Adipose tissue (tissue), 3 donors: Measurements from ENCODE around the gene CLEC12A. TPM values are rescaled to one million over a fixed set of nuclear protein-coding genes. Genes with fewer than 3 reads are reported as not detected.
"Not testable (repeated sequence)": the region's sequence is repeated elsewhere in the genome, so short reads cannot be mapped to it uniquely, and the experiment has no call there.

Source experiments
- H3K27ac ChIP-seq: one replicate; pipeline ENCODE4 v1.5.1; 2013; ENCODE audit warnings: low read depth, low read length
- WGBS, 3 donors: extraction: QIAGEN DNeasy Blood & Tissue Kit; methylation state at CpG; one replicate each; pipeline ENCODE4 v1.1.7; 2013; 5-methylcytosine and 5-hydroxymethylcytosine counted together
- polyA plus RNA-seq, 3 donors: library from polyadenylated mRNA; stranded (reverse); fragments of 200-250 nt; gene quantifications; one replicate each; pipeline ENCODE4 v1.2.3, GENCODE V29; 2013
- donor health status: healthy with polysubstance abuse.
- donor health status: Bipolar disorder and iron deficiency.
- donor health status: healthy.

The CLEC12A gene
- 1 to 10 TPM in 1 of 3 donors, under 1 TPM in 2; 0.34 to 6.6 (median 0.41) TPM for polyA plus RNA-seq

DNA sequence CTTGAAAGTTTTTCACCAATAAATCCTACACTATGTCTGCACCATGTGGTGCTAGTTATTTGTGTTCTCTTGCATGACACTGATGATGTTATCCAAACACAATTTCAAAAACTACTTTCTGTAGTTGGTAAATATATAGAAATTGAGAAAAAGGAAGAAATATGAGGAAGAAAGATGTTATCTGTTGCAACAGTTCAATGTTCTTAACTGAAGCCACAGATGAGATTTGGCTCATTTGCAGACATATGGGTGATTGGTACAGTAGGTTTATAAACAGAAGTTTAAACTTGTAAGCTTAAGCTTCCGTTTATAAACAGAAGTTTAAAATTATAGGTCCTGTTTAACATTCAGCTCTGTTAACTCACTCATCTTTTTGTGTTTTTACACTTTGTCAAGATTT lies at the start of gene CLEC12A:
Gene CLEC12A, plus strand, starts transcription at position 229 of the 400 bp plus-strand sequence. CDS start 188 bp downstream, outside the sequence.
- H3K27ac ChIP-seq, result no peak within 1 kb of the TSS
- 55 to 73% (median 69%) methylated on average over 1 of the region's 1 CpG for WGBS, 3 donors

DNA sequence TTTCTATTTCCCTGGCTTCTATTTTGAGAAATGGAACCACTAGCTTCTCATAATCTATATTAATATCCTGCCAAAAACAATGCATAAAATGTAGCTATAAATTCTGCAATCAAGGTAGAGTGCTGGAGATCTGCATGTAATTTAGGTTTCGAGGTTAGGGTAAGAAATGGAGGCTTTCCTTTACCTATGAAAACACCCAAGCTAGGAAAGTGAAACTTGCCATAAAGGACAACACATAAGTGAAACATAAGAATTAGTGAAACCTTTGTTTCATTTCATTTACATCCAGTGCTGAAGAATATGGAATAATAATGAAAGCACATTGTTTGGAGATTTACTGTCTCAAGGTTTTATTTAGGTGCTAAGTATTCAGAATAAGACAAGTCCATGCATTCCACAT lies 48.8 kb upstream of the CLEC12A start:
- H3K27ac ChIP-seq, result no peak overlapping the region
- WGBS, 3 donors, result 86 to 91% (median 90%) methylated on average over 1 of the region's 1 CpG

DNA sequence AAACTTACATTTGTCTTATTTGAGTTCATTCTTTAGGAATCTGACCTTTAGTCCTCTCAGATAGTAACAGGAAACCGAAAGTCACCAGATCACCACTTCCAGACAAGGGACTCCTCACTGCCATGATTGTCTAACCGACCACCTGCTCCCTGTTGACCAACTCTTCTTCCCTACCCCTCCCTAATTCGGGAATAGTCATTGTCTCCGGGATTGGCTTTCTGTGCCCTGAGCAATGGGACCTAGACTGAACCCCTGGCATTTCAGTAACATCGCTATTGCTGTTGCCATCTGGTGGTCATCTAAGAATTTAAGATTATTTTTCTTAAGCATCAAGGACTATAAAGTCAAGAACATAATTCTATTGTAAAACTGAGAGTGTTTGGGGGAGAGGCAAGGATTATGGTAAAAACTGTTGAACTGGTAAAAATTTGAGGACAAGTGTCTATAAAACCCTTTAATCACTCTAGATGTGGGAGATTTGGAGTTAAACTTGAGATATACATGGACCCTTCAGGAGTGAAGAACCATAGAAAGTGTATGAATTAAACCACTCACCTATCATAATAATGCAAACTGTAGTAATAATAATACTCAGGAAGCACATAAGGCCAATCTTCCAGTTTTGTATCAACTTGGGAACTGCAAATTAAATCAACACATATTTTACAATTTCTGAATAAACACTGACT lies 45.4 kb upstream of the CLEC12A start:
- WGBS, 3 donors, result 10 to 13% (median 12%) methylated on average over 5 of the region's 5 CpGs
- H3K27ac ChIP-seq, result no peak overlapping the region

DNA sequence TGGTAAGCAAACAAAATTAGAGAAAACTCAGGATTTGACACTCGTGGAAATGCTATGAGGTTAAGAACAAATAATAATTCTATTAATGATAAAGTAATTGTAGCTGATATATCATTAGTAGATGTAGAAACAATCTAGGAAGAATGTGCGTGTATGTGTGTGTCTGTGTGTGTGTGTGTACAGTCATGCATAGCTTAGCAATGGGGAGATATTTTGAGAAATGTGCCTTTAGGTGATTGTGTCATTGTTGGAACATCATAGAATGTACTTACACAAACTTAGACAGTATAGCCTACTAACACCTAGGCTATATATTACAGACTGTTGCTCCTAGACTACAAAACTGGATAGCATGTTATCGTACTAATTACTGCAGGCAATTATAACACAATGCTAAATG lies 44.3 kb upstream of the CLEC12A start:
- no peak overlapping the region for H3K27ac ChIP-seq
- 70 to 89% (median 88%) methylated on average over 3 of the region's 3 CpGs for WGBS, 3 donors

DNA sequence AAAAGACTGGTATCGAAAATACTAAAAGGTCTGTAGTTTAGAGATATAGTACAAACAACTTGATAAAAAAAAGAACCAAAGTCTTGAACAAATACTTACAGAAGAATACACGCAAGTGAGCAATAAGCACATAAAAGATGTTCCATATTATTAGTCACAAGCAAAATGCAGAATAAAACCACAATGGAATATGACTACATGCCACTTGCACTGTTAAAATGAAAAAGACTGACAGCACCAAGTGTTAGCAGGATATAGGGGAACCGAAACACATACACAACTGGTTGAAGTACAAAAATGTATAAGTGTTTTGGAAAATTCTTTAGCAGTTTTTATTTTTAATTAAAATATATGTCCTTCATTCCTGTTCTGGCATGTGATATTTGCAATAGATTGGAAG lies 42.6 kb upstream of the CLEC12A start:
- WGBS, 3 donors, result 88 to 91% (median 89%) methylated on average over 3 of the region's 3 CpGs
- no peak overlapping the region for H3K27ac ChIP-seq

DNA sequence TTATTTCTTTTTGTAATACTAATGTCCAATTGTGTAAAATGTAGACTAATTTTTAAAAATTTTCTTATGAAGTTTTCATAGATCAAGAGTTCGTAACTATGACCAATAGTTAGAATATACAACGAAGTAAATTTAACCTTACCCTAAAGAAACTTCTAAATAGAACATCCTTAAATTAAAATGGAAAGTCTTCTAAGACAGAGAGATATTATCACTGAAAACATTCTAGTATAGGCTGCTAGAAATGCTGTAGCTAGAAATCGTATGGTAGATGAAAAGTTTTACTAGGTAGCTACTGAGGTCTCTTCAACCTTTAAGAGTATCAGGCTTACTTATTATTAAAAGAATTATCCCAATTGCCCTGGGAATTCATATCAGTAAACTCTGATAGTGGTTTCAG lies 40.0 kb upstream of the CLEC12A start:
- WGBS, 3 donors, result 62 to 80% (median 68%) methylated on average over 3 of the region's 3 CpGs
- no peak overlapping the region for H3K27ac ChIP-seq

DNA sequence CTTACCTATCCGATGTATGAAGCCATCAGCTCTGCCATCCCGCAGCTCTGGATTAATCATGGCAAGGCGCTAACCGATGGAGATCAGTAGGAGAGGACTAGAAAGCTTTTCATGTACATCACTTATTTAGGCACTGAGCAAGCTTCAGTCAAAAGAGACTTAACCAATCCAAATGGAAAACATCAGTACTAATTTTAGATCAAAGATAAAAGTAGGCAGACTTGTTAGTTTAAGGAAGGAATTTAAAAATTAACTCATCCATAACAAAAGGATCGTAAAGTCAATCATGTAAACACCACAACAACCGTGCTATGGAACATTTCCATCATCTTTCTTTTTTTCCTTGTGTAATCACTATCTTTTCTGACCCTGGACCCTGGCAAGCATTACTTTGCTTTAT lies 38.9 kb upstream of the CLEC12A start, which contains the start of gene CLEC2A:
Gene CLEC2A, minus strand, starts transcription at position 101 of the 400 bp plus-strand sequence. Its CDS starts 41 bp downstream, at position 60.
- 83 to 94% (median 91%) methylated on average over 6 of the region's 6 CpGs for whole genome bisulfite sequencing, 3 donors

DNA sequence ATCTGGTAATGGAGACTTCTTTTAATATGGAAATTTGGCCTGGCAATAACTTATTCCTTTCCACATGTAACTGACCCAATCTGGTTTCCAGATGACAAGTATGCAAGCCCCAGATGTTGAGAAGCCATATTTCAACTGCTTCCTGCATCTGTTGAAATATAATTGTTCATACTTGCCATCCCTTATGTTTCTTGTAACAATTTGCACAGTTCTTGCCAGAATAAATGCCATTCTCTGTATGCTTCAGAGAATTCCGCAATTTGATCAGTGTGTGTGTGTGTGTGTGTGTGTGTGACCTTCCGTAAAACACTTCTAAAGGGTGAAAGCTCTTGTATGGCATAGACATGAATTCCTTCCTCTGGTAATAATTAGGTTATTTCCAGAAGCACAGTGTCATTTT lies 37.3 kb upstream of the CLEC12A start:
- WGBS, 3 donors, result 73 to 89% (median 79%) methylated on average over 2 of the region's 2 CpGs
- H3K27ac ChIP-seq, result no peak overlapping the region

More for the DNA sequence above, 38.9 kb upstream of the CLEC12A start, which contains the start of gene CLEC2A:
- H3K27ac ChIP-seq, result no peak within 1 kb of the TSS

DNA sequence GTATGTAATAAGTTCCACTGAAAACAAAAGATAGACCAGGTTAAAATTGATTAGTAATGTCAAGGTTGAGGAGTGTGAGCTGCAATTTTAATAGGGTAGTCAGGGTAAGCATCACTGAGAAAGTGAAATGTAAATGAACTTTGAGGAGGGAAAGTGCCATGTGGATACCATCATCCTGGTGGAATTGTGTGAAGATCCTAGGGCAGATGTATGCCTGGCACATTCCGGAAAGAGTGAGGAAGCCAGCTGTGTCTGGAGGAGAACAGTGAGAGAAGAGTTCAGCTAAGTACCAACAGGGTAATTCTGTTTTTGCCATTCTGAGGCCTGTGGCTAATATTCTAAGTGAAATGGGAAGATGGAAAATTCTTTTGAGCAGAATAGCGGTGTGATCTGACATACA lies 36.2 kb upstream of the CLEC12A start:
- no peak overlapping the region for H3K27ac ChIP-seq
- 92 to 94% (median 94%) methylated on average over 2 of the region's 2 CpGs for WGBS, 3 donors

DNA sequence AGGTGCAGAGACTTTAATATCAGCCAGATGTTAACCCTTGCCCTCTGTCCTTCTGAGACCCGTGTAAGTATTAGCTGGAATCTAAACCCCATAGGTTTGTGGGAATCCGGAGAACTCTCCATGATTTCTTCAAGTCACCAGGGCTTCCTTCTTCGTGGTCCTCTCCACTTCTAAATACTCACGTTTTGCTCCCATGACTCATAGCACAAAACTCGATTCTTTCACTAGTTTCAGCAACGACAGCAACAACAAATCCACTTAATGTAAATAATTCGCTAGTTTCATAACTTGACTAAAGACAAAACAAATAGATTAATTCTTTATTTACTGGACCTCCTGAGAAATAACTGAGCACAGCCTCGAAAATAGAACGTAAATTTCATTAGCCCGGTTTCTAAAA lies 34.6 kb upstream of the CLEC12A start:
- 71 to 79% (median 78%) methylated on average over 10 of the region's 10 CpGs for WGBS, 3 donors
- H3K27ac ChIP-seq, result no peak overlapping the region

DNA sequence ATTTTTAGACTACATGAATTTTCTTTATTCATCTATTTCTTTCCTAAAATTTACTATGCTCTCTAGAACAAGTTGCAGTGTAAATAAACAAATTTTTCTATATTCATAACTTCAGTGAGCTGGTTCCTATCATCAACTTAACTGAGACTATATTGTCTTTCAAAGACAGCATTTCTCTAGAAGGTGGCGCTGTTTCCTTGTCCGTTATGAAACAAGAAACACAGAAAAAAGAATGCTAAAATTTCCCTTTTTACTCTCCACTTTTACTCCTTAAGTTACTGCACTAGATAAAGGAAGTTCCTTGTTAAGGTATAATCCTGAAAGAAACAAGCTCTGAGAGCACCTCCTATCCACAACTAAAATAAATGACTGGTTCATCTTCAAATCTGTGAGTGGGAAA lies 30.8 kb upstream of the CLEC12A start:
- WGBS, 3 donors, result 18 to 38% (median 30%) methylated on average over 2 of the region's 2 CpGs
- H3K27ac ChIP-seq, result no peak overlapping the region

DNA sequence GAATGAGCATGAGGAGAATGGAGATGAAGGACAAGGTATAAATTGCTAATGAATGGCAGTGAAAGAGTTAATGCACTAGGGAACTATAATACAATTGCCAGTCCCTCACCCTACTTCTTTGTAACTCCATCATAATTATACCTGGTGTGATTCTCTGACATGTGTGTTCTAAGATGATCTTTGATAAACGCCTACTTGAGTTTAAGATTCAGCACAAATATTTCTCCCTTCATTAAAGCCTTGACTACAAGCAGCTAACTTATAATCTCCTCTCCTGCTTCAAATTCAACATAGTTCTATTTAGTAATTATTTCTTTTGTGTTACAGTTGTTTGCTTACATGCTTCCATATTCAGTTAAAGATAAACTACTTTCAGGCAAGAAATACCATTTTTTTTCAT lies 29.4 kb upstream of the CLEC12A start:
- 79 to 96% (median 86%) methylated on average over 1 of the region's 1 CpG for WGBS, 3 donors
- no peak overlapping the region for H3K27ac ChIP-seq

DNA sequence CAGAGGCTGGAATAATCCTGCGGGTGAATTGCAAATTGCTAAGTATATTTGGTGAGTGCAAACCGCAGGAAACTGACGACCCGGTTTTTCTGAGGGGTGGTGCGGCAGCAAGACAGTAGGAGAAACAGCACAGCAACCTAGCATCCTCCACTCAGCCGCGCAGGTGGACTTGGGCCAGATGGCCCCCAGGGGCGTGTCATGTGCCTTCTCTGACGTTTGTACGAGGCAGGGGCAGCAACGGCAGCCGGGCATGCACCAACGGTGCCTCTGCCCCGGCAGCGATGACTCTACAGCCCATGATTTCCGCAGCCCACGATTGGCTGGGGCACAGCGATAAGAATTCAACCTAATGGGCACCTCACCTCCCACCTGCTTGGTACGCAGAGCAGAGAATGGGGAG lies 28.0 kb upstream of the CLEC12A start:
- H3K27ac ChIP-seq, result no peak overlapping the region
- WGBS, 3 donors, result 29 to 56% (median 49%) methylated on average over 19 of the region's 19 CpGs

DNA sequence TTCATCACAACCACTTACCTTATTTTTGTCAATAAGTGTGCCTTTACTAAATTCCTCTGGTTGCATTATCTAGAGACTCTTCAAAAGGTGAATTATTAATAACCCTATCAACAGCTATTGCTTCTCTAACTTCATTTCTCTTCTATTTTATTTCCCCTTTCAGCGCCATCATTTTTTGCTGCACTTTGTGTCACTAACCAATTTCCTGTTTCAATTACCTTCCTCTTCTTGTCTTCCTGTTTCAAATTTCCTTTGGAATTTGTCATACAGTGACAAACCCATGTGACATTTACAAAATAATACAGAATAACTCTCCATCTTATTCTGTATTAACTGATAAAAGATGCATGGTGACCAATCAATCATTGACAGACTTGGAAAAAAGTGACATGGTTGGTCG lies 26.8 kb upstream of the CLEC12A start:
- 49 to 65% (median 53%) methylated on average over 2 of the region's 2 CpGs for WGBS, 3 donors
- no peak overlapping the region for H3K27ac ChIP-seq

DNA sequence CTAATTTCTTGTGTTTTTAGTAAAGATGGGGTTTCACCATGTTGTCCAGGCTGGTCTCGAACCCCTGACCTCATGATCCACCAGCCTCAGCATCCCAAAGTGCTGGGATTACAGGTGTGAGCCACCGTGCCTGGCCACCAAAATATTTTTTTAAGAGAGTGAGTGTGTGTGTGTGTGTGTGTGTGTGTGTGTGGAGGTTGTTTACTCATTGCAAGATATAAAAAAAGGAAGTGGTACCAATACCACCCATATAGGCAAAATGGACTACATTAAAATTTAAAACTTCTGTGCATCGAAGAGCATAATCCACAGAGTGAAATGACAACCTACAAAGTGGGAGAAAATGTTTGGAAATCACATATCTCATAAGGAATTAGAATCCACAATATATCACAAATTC lies 23.5 kb upstream of the CLEC12A start:
- WGBS, 3 donors, result 69 to 82% (median 78%) methylated on average over 3 of the region's 3 CpGs
- H3K27ac ChIP-seq, result no peak overlapping the region

DNA sequence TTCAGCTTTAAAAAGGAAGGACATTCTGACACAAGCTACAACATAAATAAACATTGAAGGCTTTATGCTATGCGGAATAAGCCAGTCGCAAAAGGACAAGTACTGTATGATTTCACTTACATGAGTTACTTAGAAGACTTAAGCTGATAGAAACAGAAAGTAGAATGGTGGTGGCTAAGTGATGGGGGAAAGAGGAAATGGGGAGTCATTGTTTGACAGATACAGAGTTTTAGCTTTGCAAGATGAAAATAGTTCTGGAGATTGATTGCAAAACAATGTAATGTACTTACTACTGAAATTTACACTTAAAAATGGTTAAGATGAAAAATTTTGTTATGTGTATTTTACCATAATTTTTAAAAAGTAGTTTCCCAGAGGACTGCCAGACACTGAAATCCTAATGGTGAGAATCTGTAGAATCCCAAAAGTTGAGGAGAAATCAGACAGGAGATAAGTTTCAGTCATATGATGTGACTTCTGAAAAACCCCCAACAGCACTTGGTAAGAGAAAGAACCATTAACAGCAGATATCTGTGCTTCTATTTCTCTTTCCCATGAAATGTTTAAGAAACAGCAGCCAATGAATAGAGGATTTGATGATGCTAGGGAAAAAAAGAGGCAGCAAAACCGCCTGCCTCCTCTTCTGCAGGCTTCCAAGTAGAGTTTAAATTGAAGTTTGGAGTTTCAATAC lies 22.5 kb upstream of the CLEC12A start:
- H3K27ac ChIP-seq, result no peak overlapping the region
- WGBS, 3 donors, result 57 to 78% (median 66%) methylated on average over 3 of the region's 3 CpGs

DNA sequence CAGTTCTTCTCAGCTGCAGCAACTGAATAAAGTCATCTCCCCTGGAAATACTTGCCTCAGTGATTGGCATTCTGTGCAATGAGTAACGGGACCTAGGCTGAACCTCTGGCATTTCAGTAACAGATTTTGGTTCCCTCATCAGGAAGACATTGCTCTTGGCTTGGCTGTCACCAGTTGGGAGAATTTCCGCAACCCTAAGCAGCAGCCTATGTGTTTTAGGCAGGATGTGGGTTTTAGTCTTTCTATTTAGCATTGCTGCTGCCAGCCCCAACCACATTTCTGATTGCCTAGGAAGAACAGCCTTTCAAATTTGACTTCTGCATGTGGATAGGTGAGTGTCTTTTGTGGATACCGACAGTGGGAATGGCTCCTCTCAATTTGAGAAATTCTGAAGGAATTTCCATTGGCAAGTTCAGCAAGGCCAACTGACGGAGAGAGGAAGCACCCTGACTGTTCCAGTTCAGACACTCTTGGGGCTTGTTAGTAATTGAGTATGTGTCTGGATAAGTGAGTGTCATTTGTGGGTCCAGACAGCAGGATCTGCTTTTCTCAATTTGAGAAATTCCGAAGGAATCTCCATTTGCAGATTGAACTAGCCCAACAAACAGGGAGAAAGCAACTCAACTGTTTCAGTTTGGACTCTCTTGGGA lies 20.1 kb upstream of the CLEC12A start:
- H3K27ac ChIP-seq, result no peak overlapping the region
- 60 to 77% (median 65%) methylated on average over 5 of the region's 5 CpGs for WGBS, 3 donors

DNA sequence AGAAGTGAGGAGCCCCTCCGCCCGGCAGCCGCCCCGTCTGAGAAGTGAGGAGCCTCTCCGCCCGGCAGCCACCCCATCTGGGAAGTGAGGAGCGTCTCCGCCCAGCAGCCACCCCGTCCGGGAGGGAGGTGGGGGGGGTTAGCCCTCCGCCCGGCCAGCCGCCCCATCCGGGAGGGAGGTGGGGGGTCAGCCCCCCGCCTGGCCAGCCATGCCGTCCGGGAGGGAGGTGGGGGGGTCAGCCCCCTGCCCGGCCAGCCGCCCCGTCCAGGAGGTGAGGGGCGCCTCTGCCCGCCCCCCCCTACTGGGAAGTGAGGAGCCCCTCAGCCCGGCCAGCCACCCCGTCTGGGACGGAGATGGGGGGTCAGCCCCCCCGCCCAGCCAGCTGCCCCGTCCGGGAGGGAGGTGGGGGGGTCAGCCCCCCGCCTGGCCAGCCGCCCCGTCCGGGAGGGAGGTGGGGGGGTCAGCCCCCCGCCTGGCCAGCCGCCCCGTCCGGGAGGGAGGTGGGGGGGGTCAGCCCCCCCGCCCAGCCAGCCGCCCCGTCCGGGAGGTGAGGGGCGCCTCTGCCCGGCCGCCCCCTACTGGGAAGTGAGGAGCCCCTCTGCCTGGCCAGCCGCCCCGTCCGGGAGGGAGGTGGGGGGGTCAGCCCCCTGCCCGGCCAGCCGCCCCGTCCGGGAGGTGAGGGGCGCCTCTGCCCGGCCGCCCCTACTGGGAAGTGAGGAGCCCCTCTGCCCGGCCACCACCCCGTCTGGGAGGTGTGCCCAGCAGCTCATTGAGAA lies 18.1 kb upstream of the CLEC12A start:
- WGBS, 3 donors, result 88 to 94% (median 94%) methylated on average over 6 to 20 of the region's 55 CpGs
- H3K27ac ChIP-seq, result not testable (repeated sequence)

DNA sequence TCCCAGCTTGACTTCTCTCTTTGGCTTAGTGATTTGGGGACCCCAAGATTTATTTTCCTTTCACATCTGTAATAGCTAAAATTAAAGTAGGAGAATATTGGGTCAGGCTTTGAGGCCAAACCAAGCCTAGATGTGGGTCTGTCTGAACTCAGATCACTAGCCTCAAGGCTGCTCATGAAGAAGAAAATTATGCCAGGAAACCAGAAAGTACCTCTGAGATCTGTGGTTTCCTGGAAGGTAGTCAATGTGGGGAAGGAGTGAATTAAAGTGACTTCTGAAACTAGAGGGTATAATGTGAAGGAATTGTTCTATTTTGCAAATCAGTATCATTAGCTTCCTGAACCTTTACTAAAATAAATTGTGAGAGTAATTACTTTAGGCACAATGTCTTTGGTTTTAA lies 13.4 kb upstream of the CLEC12A start:
- H3K27ac ChIP-seq, result no peak overlapping the region
